B cell (primary cell): Measurements from ENCODE around the gene CSMD2. TPM values are rescaled to one million over a fixed set of nuclear protein-coding genes. Genes with fewer than 3 reads are reported as not detected.

Experiments
- ATAC-seq: fragments of 200-7000 bp; cut with Tn5 transposase; one replicate; pipeline ENCODE4 v1.10.0; 2021; ENCODE audit warnings: low read depth, mild to moderate bottlenecking, moderate number of reproducible peaks, moderate library complexity
- CTCF ChIA-PET: fragments of 350-600 bp; sonication (Branson Sonifier 250); formaldehyde crosslinking; loops from one replicate; lab custom pipeline; 2021; ENCODE audit warnings: antibody characterized with exemption, inconsistent platforms; lab: Charles Lee
- POLR2A ChIA-PET: fragments of 350-600 bp; sonication (Branson Sonifier 250); formaldehyde crosslinking; loops from one replicate; lab custom pipeline; 2021; ENCODE audit warnings: antibody characterized with exemption; lab: Charles Lee
- DNase-seq: peaks from one replicate; pipeline ENCODE4 v3.0.0; 2013
- H2AFZ ChIP-seq: 2 replicates; pipeline ENCODE4 v1.6.1; 2012; ENCODE audit warnings: mild to moderate bottlenecking, low read depth, low read length; ENCODE audit not compliant: insufficient read depth, poor library complexity, severe bottlenecking
- H3K27ac ChIP-seq, 2 donors: 1 replicate in 1 of 2; 2 replicates in 1 of 2; pipeline ENCODE4 v1.5.1; 2012 to 2013; ENCODE audit warnings: low read length in 2 of 2, mild to moderate bottlenecking in 2 of 2, moderate library complexity in 1 of 2
- H3K27me3 ChIP-seq, 4 experiments: fragments of 200-600 bp in 1 of 4; sonication (generic) in 1 of 4; replicated peaks in 1 of 4; 1 replicate in 2 of 4; 2 replicates in 2 of 4; pipeline versions ENCODE4 v1.6.1 to v1.7.0; 2013 to 2016; ENCODE audit warnings: low read length in 3 of 4, mild to moderate bottlenecking in 2 of 4, mixed read lengths in 1 of 4, moderate library complexity in 1 of 4; ENCODE audit not compliant: insufficient read depth in 4 of 4, control insufficient read depth in 3 of 4; ENCODE audit errors: control extremely low read depth in 1 of 4
- H3K36me3 ChIP-seq, 2 experiments: replicated peaks in 1 of 2; 1 replicate in 1 of 2; 2 replicates in 1 of 2; pipeline versions ENCODE4 v1.6.1 to v1.7.1; 2013; ENCODE audit warnings: low read length in 1 of 2; ENCODE audit not compliant: insufficient read depth in 2 of 2, control insufficient read depth in 1 of 2; ENCODE audit errors: control extremely low read depth in 1 of 2, extremely low read depth in 1 of 2
- H3K4me1 ChIP-seq, 2 donors: fragments of 200-600 bp in 1 of 2; sonication (generic) in 1 of 2; 1 replicate in 1 of 2; 2 replicates in 1 of 2; pipeline versions ENCODE4 v1.5.1 to v1.6.1; 2013 to 2017; ENCODE audit warnings: low read length in 2 of 2; ENCODE audit not compliant: control insufficient read depth in 2 of 2, insufficient read depth in 2 of 2
- H3K4me2 ChIP-seq: replicated peaks from 2 replicates; pipeline ENCODE3; 2012; ENCODE audit warnings: mild to moderate bottlenecking, low read depth, low read length; ENCODE audit not compliant: poor library complexity, severe bottlenecking
- H3K4me3 ChIP-seq, 5 experiments: fragments of 200-600 bp in 1 of 5; sonication (generic) in 1 of 5; 1 replicate in 3 of 5; 2 replicates in 2 of 5; pipeline versions ENCODE4 v1.5.1 to v1.7.0; 2011 to 2016; ENCODE audit warnings: low read length in 4 of 5, mild to moderate bottlenecking in 4 of 5, low read depth in 2 of 5, control low read depth in 1 of 5, moderate library complexity in 1 of 5; ENCODE audit not compliant: insufficient read depth in 1 of 5; ENCODE audit errors: control extremely low read depth in 1 of 5, extremely low read depth in 1 of 5
- H3K79me2 ChIP-seq: fragments of 200-600 bp; sonication (generic); one replicate; pipeline ENCODE4 v1.6.0; 2016; ENCODE audit warnings: low read length; ENCODE audit not compliant: control insufficient read depth, insufficient read depth
- H3K9ac ChIP-seq: fragments of 200-600 bp; sonication (generic); 2 replicates; pipeline ENCODE4 v1.6.1; 2017; ENCODE audit warnings: mild to moderate bottlenecking, low read length, moderate library complexity
- H3K9me3 ChIP-seq, 3 donors: one replicate each; pipeline versions ENCODE4 v1.6.1 to v1.7.1; 2013; ENCODE audit warnings: low read length in 2 of 3; ENCODE audit not compliant: control insufficient read depth in 2 of 3, insufficient read depth in 1 of 3; ENCODE audit errors: control extremely low read depth in 1 of 3
- H4K20me1 ChIP-seq: 2 replicates; pipeline ENCODE4 v1.6.0; 2012; ENCODE audit warnings: mild to moderate bottlenecking, low read length; ENCODE audit not compliant: insufficient read depth, control insufficient read depth, poor library complexity, severe bottlenecking
- H3K27ac Mint-ChIP-seq: one replicate; pipeline ENCODE4 v1.8.0; 2021; ENCODE audit warnings: mixed read lengths
- H3K27me3 Mint-ChIP-seq: one replicate; pipeline ENCODE4 v1.8.0; 2021; ENCODE audit warnings: mixed read lengths
- H3K4me1 Mint-ChIP-seq: one replicate; pipeline ENCODE4 v1.8.0; 2021; ENCODE audit warnings: mixed read lengths
- H3K4me3 Mint-ChIP-seq: one replicate; pipeline ENCODE4 v1.8.0; 2021; ENCODE audit warnings: mixed read lengths
- H3K9me3 Mint-ChIP-seq: one replicate; pipeline ENCODE4 v1.8.0; 2022; ENCODE audit warnings: mixed read lengths; ENCODE audit not compliant: insufficient read depth
- CTCF ChIP-seq: fragments of 200-600 bp; IDR thresholded peaks from one replicate; pipeline ENCODE4 v1.8.0; 2022; ENCODE audit warnings: antibody characterized with exemption, mild to moderate bottlenecking
- EZH2 ChIP-seq: IDR thresholded peaks from 2 replicates; pipeline ENCODE4 v1.6.1; 2012; ENCODE audit warnings: borderline replicate concordance, low read depth, mild to moderate bottlenecking, moderate library complexity, low read length; ENCODE audit not compliant: insufficient read depth, poor library complexity, severe bottlenecking
- WGBS: methylation state at CpG from one replicate; pipeline ENCODE4 v1.1.5; 2013; ENCODE audit warnings: missing lambda C conversion rate; ENCODE audit not compliant: insufficient coverage; 5-methylcytosine and 5-hydroxymethylcytosine counted together
- intact Hi-C: fragments of 100-400 bp; cut with micrococcal nuclease; formaldehyde crosslinking; loops from one replicate; pipeline ENCODE4 v1.10.0; 2022
- polyA plus RNA-seq: library from polyadenylated mRNA; depleted of rRNA; stranded (reverse); fragments of >200 nt; gene quantifications from 2 replicates; pipeline ENCODE4 v1.2.3, GENCODE V29; 2012
- total RNA-seq, 2 donors: library from RNA; stranded (reverse); fragments of 120-200 nt in 1 of 2; gene quantifications; 1 replicate in 1 of 2; 2 replicates in 1 of 2; pipeline versions ENCODE4 v1.2.3 to v1.2.4, GENCODE V29; 2013 to 2022

CSMD2 gene
- total and polyA plus RNA-seq, 2 donors (not counting 1 experiment from before 2014, with no cell fraction given): not detected

GRCh38 chr1:33641104-33641830 lies 523.8 kb downstream of the CSMD2 start:
- no peak overlapping the region for H3K4me3 ChIP-seq
- ChIA-PET POLR2A (no interaction called here), CTCF (interaction anchor here (0.6 to 1.6 kb wide), 3 partner anchors 8 to 953 kb away, joined by 3 read pairs; no protein-coding TSS in a partner anchor)
- H3K27ac Mint-ChIP-seq: no peak overlapping the region
- 20% methylated on average over 1 of the region's 5 CpGs for WGBS
- no peak overlapping the region for H3K9ac ChIP-seq
- H3K36me3 ChIP-seq: no peaks in the 10 kb centered on the region
- no peak overlapping the region for H3K27ac ChIP-seq
- no peaks in the 10 kb centered on the region for H3K4me1 ChIP-seq
- no peaks in the 10 kb centered on the region for H4K20me1 ChIP-seq
- H3K27me3 ChIP-seq: peaks cover 0 to 15% (median 3%) of the 10 kb centered on the region in 4 experiments
- H3K9me3 Mint-ChIP-seq: no peaks in the 10 kb centered on the region
- no peak for ATAC-seq
- DNase-seq: no peak
- intact Hi-C loops: no loop called here
- H3K4me2 ChIP-seq: no peak overlapping the region
- H3K9me3 ChIP-seq: no peaks in the 10 kb centered on the region
- TF ChIP-seq EZH2 (no peak), CTCF (peak; percentile 24)
- H2AFZ ChIP-seq: no peak overlapping the region
- H3K79me2 ChIP-seq: no peaks in the 10 kb centered on the region
- no peaks in the 10 kb centered on the region for H3K4me1 Mint-ChIP-seq
- no peak overlapping the region for H3K4me3 Mint-ChIP-seq
- peaks cover 47% of the 10 kb centered on the region for H3K27me3 Mint-ChIP-seq

GRCh38 chr1:33640114-33640660 lies 524.8 kb downstream of the CSMD2 start:
- intact Hi-C loops: no loop called here
- Histone ChIP-seq H3K9ac (no peak overlapping the region), H4K20me1 (no peaks in the 10 kb centered on the region), H3K4me3 (no peak overlapping the region), H3K79me2 (no peaks in the 10 kb centered on the region), H3K27ac (no peak overlapping the region), H3K4me2 (no peak overlapping the region), H3K9me3 (no peaks in the 10 kb centered on the region), H3K36me3 (no peaks in the 10 kb centered on the region), H2AFZ (no peak overlapping the region), H3K27me3 (peaks cover 0 to 15% (median 3%) of the 10 kb centered on the region in 4 experiments), H3K4me1 (no peaks in the 10 kb centered on the region)
- no peaks in the 10 kb centered on the region for H3K4me1 Mint-ChIP-seq
- no peak overlapping the region for H3K4me3 Mint-ChIP-seq
- H3K27me3 Mint-ChIP-seq: peaks cover 42% of the 10 kb centered on the region
- WGBS: no CpG with 5 or more reads among the region's 3 CpGs
- POLR2A ChIA-PET: no interaction called here
- DNase-seq (no peak), ATAC-seq (no peak)
- H3K27ac Mint-ChIP-seq: no peak overlapping the region
- CTCF ChIA-PET: interaction anchor here (0.5 to 1.6 kb wide), 3 partner anchors 20 to 1736 kb away, joined by 3 to 10 read pairs (median 3); no protein-coding TSS in a partner anchor
- no peak for TF ChIP-seq EZH2
- no peak for TF ChIP-seq CTCF
- no peaks in the 10 kb centered on the region for H3K9me3 Mint-ChIP-seq
